HepG2 (cell line): ENCODE measurements around the gene UNC13D. TPM values are rescaled to one million over a fixed set of nuclear protein-coding genes. Genes with fewer than 3 reads are reported as not detected.

Experiments
- ELF1 ChIP-seq: sonication (generic); formaldehyde crosslinking; IDR thresholded peaks from 2 replicates; pipeline ENCODE4 v1.4.0; 2020; ENCODE audit warnings: missing genetic modification reagents
- FOSL1 ChIP-seq: sonication (generic); formaldehyde crosslinking; IDR thresholded peaks from 2 replicates; pipeline ENCODE4 v1.9.0; 2021; ENCODE audit warnings: missing genetic modification reagents, borderline replicate concordance
- GZF1 ChIP-seq: sonication (generic); formaldehyde crosslinking; IDR thresholded peaks from 2 replicates; pipeline ENCODE4 v1.5.1; 2020; ENCODE audit warnings: mild to moderate bottlenecking, missing genetic modification reagents
- HMGA1 ChIP-seq: sonication (generic); formaldehyde crosslinking; conservative IDR thresholded peaks from 2 replicates; pipeline ENCODE4 v1.4.0; 2020; ENCODE audit warnings: missing genetic modification reagents
- HOXA3 ChIP-seq: sonication (generic); formaldehyde crosslinking; IDR thresholded peaks from 2 replicates; pipeline ENCODE4 v1.5.0; 2020; ENCODE audit warnings: missing genetic modification reagents
- KDM3A ChIP-seq: IDR thresholded peaks from 2 replicates; pipeline ENCODE4 v1.6.1; 2018; ENCODE audit warnings: low read depth, missing compliant biosample characterization
- MTF2 ChIP-seq: sonication (generic); formaldehyde crosslinking; IDR thresholded peaks from 2 replicates; pipeline ENCODE4 v1.5.0; 2020; ENCODE audit warnings: missing genetic modification reagents, borderline replicate concordance
- PHF5A ChIP-seq: IDR thresholded peaks from one replicate; pipeline ENCODE4 v1.6.1; 2018; ENCODE audit warnings: low read depth, missing genetic modification reagents; ENCODE audit not compliant: unreplicated experiment
- POGZ ChIP-seq: sonication (generic); formaldehyde crosslinking; IDR thresholded peaks from 2 replicates; pipeline ENCODE4 v1.4.0; 2020; ENCODE audit warnings: mild to moderate bottlenecking, missing genetic modification reagents
- RFX1 ChIP-seq: fragments of 450-650 bp; IDR thresholded peaks from 2 replicates; pipeline ENCODE4 v1.6.1; 2017
- SMAD3 ChIP-seq: sonication (generic); formaldehyde crosslinking; IDR thresholded peaks from 2 replicates; pipeline ENCODE4 v1.4.0; 2020; ENCODE audit warnings: missing genetic modification reagents
- SP5 ChIP-seq: IDR thresholded peaks from 2 replicates; pipeline ENCODE4 v1.6.1; 2016; ENCODE audit warnings: low read depth, borderline replicate concordance
- TCF12 ChIP-seq, 2 experiments: fragments of 450-650 bp in 1 of 2; sonication (generic) in 1 of 2; formaldehyde crosslinking in 1 of 2; IDR thresholded peaks; 2 replicates each; pipeline versions ENCODE4 v1.6.1 to v1.8.0; 2017 to 2022; ENCODE audit warnings: antibody characterized with exemption in 1 of 2, mild to moderate bottlenecking in 1 of 2, missing genetic modification reagents in 1 of 2, moderate library complexity in 1 of 2
- ZBTB42 ChIP-seq: sonication (generic); formaldehyde crosslinking; IDR thresholded peaks from 2 replicates; pipeline ENCODE4 v1.5.0; 2020; ENCODE audit warnings: mild to moderate bottlenecking, missing genetic modification reagents
- ZFP62 ChIP-seq: sonication (generic); formaldehyde crosslinking; IDR thresholded peaks from 2 replicates; pipeline ENCODE4 v1.4.0; 2020; ENCODE audit warnings: missing genetic modification reagents
- ZNF44 ChIP-seq: sonication (generic); formaldehyde crosslinking; IDR thresholded peaks from 2 replicates; pipeline ENCODE4 v1.5.1; 2020; ENCODE audit warnings: mild to moderate bottlenecking, missing genetic modification reagents
- ZNF530 ChIP-seq: sonication (generic); formaldehyde crosslinking; IDR thresholded peaks from 2 replicates; pipeline ENCODE4 v1.5.0; 2020; ENCODE audit warnings: low read depth, mild to moderate bottlenecking, missing genetic modification reagents
- ZNF614 ChIP-seq: IDR thresholded peaks from 2 replicates; pipeline ENCODE4 v1.6.1; 2018; ENCODE audit warnings: missing biosample characterization, missing genetic modification reagents, inconsistent platforms, borderline replicate concordance
- ZNF724P ChIP-seq: sonication (generic); formaldehyde crosslinking; IDR thresholded peaks from 2 replicates; pipeline ENCODE4 v1.8.0; 2022; ENCODE audit warnings: missing genetic modification reagents, borderline replicate concordance
- ZNF883 ChIP-seq: sonication (generic); formaldehyde crosslinking; IDR thresholded peaks from 2 replicates; pipeline ENCODE4 v1.5.1; 2020; ENCODE audit warnings: mild to moderate bottlenecking, missing genetic modification reagents; ENCODE audit errors: not compliant biosample characterization
- ZSCAN9 ChIP-seq: IDR thresholded peaks from 2 replicates; pipeline ENCODE4 v1.6.1; 2016; ENCODE audit warnings: borderline replicate concordance
- polyA plus RNA-seq, 8 experiments: library from polyadenylated mRNA; depleted of rRNA in 3 of 8; stranded (reverse) in 7 of 8; unstranded in 1 of 8; fragments of >200 nt; fragmentation: Illumina TruSeq in 4 of 8; extraction: Trizol in 4 of 8; gene quantifications; 2 replicates each; pipeline versions ENCODE4 v1.2.1 to v1.2.3, GENCODE V29; 2011 to 2016; ENCODE audit warnings: low read depth in 4 of 8, missing spikeins in 1 of 8, mixed read lengths in 1 of 8; ENCODE audit not compliant: insufficient read depth in 1 of 8
- total RNA-seq, 5 experiments: library from RNA; depleted of rRNA; stranded (reverse); fragments of >200 nt; fragmentation: Illumina TruSeq; extraction: Trizol; gene quantifications; 2 replicates each; pipeline ENCODE4 v1.2.3, GENCODE V29; 2016; ENCODE audit warnings: low read depth in 1 of 5
- TF ChIP-seq, protein P1 (sequence below): sonication (generic); formaldehyde crosslinking; conservative IDR thresholded peaks from 2 replicates; pipeline ENCODE4 v1.4.0; 2020; ENCODE audit warnings: missing genetic modification reagents
- TF ChIP-seq, protein P2 (sequence below): sonication (generic); formaldehyde crosslinking; IDR thresholded peaks from 2 replicates; pipeline ENCODE4 v1.4.0; 2020; ENCODE audit warnings: missing genetic modification reagents, borderline replicate concordance

Gene UNC13D
- total and polyA plus RNA-seq, 2 of the 13 experiments (the other 11 are each of a cell fraction or from before 2014, with no cell fraction given) = 29.7 to 42.7 TPM

DNA sequence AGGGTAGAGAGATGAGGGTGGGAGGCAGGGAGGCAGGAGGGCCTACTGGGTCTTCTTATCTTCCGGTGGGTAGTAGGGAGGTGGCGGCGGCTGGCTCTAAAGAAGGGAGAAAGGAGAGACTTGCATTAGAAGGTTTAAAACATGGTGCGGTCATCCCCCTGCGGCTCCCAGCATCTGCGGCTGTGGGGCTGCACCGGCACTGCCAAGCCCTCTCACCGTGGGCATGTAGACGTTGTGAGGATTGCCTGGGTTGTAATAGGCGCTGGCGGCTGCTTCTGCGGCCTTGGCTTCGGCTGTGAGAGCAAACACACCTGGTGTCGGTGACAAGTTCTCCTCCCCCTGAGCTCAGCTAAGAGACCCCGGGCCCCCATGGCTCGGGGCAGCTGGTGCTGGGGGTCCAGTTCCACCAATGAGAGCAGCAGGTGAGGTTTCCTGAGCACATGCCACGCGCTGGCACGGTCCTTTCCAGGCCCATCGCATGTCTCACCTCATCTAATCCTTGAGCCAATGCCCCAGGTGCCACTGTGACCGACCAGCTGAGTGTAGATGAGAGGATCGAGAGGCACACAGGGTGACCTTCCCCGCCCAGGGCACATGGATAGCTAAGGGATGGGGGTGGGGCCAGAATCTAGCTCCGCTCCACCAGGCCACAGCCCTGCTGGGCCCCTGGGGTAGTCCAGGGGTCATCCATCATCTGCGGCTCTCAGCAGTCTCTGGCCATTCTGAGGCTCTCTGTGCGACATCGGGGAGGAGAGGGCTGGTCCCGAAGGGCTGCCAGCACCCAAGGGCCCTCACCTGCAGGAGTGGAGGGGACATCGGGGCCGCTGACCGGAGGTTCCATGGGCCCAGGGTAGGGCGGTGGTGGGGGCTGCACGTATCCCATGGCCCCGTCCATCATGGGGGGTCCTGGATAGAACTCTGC, 2.7 kb upstream of the UNC13D start (continued):
- TF ChIP-seq, protein P1, sequence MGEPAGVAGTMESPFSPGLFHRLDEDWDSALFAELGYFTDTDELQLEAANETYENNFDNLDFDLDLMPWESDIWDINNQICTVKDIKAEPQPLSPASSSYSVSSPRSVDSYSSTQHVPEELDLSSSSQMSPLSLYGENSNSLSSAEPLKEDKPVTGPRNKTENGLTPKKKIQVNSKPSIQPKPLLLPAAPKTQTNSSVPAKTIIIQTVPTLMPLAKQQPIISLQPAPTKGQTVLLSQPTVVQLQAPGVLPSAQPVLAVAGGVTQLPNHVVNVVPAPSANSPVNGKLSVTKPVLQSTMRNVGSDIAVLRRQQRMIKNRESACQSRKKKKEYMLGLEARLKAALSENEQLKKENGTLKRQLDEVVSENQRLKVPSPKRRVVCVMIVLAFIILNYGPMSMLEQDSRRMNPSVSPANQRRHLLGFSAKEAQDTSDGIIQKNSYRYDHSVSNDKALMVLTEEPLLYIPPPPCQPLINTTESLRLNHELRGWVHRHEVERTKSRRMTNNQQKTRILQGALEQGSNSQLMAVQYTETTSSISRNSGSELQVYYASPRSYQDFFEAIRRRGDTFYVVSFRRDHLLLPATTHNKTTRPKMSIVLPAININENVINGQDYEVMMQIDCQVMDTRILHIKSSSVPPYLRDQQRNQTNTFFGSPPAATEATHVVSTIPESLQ (CRISPR knock-in tag) = no peak; the same call in 1 of the 2 replicates
- no peak for TF ChIP-seq RFX1
- 0 out of 2 replicates have a peak, but pooled peaks have one; percentile 23 for TF ChIP-seq ELF1 (CRISPR knock-in tag)
- TF ChIP-seq ZFP62 (CRISPR knock-in tag) = no peak
- no peak for TF ChIP-seq ZBTB42 (CRISPR knock-in tag)
- peak; percentile 100 for TF ChIP-seq SP5
- TF ChIP-seq ZNF614 (CRISPR knock-in tag) = peak; percentile 82; the same call in 1 of the 2 replicates
- no peak for TF ChIP-seq PHF5A (CRISPR knock-in tag)
- no peak for TF ChIP-seq MTF2 (CRISPR knock-in tag)
- no peak for TF ChIP-seq TCF12 (IDR thresholded peaks at IDR 0.05)
- TF ChIP-seq TCF12 (CRISPR knock-in tag; IDR thresholded peaks at IDR 0.05) = peak; percentile 98
- peak; percentile 92 for TF ChIP-seq HOXA3
- TF ChIP-seq ZNF883 (CRISPR knock-in tag) = no peak
- no peak for TF ChIP-seq HMGA1 (CRISPR knock-in tag)
- no peak; the same call in 1 of the 2 replicates for TF ChIP-seq ZNF44
- TF ChIP-seq POGZ = peak; percentile 58; the same call in 1 of the 2 replicates
- peak; percentile 85 for TF ChIP-seq GZF1 (CRISPR knock-in tag)
- TF ChIP-seq ZSCAN9 (CRISPR knock-in tag) = peak; percentile 28; the same call in 1 of the 2 replicates
- TF ChIP-seq KDM3A = peak; percentile 94
- peak; percentile 77; the same call in 1 of the 2 replicates for TF ChIP-seq SMAD3
- TF ChIP-seq, protein P2, sequence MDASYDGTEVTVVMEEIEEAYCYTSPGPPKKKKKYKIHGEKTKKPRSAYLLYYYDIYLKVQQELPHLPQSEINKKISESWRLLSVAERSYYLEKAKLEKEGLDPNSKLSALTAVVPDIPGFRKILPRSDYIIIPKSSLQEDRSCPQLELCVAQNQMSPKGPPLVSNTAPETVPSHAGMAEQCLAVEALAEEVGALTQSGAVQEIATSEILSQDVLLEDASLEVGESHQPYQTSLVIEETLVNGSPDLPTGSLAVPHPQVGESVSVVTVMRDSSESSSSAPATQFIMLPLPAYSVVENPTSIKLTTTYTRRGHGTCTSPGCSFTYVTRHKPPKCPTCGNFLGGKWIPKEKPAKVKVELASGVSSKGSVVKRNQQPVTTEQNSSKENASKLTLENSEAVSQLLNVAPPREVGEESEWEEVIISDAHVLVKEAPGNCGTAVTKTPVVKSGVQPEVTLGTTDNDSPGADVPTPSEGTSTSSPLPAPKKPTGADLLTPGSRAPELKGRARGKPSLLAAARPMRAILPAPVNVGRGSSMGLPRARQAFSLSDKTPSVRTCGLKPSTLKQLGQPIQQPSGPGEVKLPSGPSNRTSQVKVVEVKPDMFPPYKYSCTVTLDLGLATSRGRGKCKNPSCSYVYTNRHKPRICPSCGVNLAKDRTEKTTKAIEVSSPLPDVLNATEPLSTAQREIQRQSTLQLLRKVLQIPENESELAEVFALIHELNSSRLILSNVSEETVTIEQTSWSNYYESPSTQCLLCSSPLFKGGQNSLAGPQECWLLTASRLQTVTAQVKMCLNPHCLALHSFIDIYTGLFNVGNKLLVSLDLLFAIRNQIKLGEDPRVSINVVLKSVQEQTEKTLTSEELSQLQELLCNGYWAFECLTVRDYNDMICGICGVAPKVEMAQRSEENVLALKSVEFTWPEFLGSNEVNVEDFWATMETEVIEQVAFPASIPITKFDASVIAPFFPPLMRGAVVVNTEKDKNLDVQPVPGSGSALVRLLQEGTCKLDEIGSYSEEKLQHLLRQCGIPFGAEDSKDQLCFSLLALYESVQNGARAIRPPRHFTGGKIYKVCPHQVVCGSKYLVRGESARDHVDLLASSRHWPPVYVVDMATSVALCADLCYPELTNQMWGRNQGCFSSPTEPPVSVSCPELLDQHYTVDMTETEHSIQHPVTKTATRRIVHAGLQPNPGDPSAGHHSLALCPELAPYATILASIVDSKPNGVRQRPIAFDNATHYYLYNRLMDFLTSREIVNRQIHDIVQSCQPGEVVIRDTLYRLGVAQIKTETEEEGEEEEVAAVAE (CRISPR knock-in tag) = peak; percentile 32; the same call in 1 of the 2 replicates
- 0 out of 2 replicates have a peak, but pooled peaks have one; percentile 88 for TF ChIP-seq ZNF530 (CRISPR knock-in tag)
- TF ChIP-seq FOSL1 (CRISPR knock-in tag) = peak; percentile 37; the same call in 1 of the 2 replicates
- peak; percentile 85; the same call in 1 of the 2 replicates for TF ChIP-seq ZNF724P (CRISPR knock-in tag)
